Loucy (cell line): ENCODE results near the gene PANK4.

Experiments used
- H2AFZ ChIP-seq: fragments of 200-600 bp; sonication (generic); 2 replicates; pipeline ENCODE4 v1.6.0; 2016; ENCODE audit warnings: antibody characterized with exemption, mild to moderate bottlenecking, low read length, moderate library complexity
- H3F3A ChIP-seq: fragments of 200-600 bp; 2 replicates; pipeline ENCODE4 v1.6.0; 2016; ENCODE audit warnings: antibody characterized with exemption, low read depth, mild to moderate bottlenecking
- H3K27me3 ChIP-seq: fragments of 200-600 bp; sonication (generic); 2 replicates; pipeline ENCODE4 v1.6.1; 2014; ENCODE audit warnings: low read length, mild to moderate bottlenecking; ENCODE audit not compliant: insufficient read depth, poor library complexity, severe bottlenecking
- H3K36me3 ChIP-seq: fragments of 200-600 bp; sonication (generic); 2 replicates; pipeline ENCODE4 v1.6.1; 2016; ENCODE audit warnings: low read length; ENCODE audit not compliant: insufficient read depth
- H3K4me1 ChIP-seq: fragments of 200-600 bp; sonication (generic); 2 replicates; pipeline ENCODE4 v1.5.1; 2014; ENCODE audit warnings: low read length, mild to moderate bottlenecking; ENCODE audit not compliant: insufficient read depth, poor library complexity, severe bottlenecking
- H3K4me2 ChIP-seq: fragments of 200-600 bp; sonication (generic); 2 replicates; pipeline ENCODE4 v1.6.0; 2014; ENCODE audit warnings: antibody characterized with exemption, low read length, low read depth, mild to moderate bottlenecking; ENCODE audit not compliant: poor library complexity, severe bottlenecking
- H3K4me3 ChIP-seq: fragments of 200-600 bp; sonication (generic); 2 replicates; pipeline ENCODE4 v1.5.1; 2014; ENCODE audit warnings: low read length, mild to moderate bottlenecking, mixed read lengths; ENCODE audit not compliant: poor library complexity, severe bottlenecking
- H3K79me2 ChIP-seq: fragments of 200-600 bp; sonication (generic); 2 replicates; pipeline ENCODE4 v1.6.1; 2014; ENCODE audit warnings: low read length; ENCODE audit not compliant: insufficient read depth
- H3K9ac ChIP-seq: fragments of 200-600 bp; sonication (generic); 2 replicates; pipeline ENCODE4 v1.6.0; 2014; ENCODE audit warnings: mild to moderate bottlenecking, low read depth, low read length, moderate library complexity; ENCODE audit not compliant: poor library complexity, severe bottlenecking
- H3K9me2 ChIP-seq: fragments of 200-600 bp; sonication (generic); replicated peaks from 2 replicates; pipeline ENCODE4 v1.6.1; 2016; ENCODE audit warnings: low read depth, low read length, mixed read lengths
- H3K9me3 ChIP-seq: fragments of 200-600 bp; sonication (generic); 2 replicates; pipeline ENCODE4 v1.6.1; 2014; ENCODE audit warnings: mild to moderate bottlenecking, antibody characterized with exemption, low read length, low read depth; ENCODE audit not compliant: insufficient read depth
- H4K20me1 ChIP-seq: fragments of 200-600 bp; sonication (generic); 2 replicates; pipeline ENCODE4 v1.6.0; 2014; ENCODE audit warnings: antibody characterized with exemption, low read length, mild to moderate bottlenecking; ENCODE audit not compliant: insufficient read depth, poor library complexity, severe bottlenecking
- EZH2phosphoT487 ChIP-seq: fragments of 200-600 bp; IDR thresholded peaks from 2 replicates; pipeline ENCODE4 v1.6.1; 2018; ENCODE audit warnings: antibody characterized with exemption, mild to moderate bottlenecking, moderate library complexity, borderline replicate concordance
- TF ChIP-seq, protein P1 (sequence below): fragments of 200-600 bp; sonication (generic); conservative IDR thresholded peaks from 2 replicates; pipeline ENCODE4 v1.5.1; 2014; ENCODE audit warnings: mild to moderate bottlenecking, antibody characterized with exemption, low read length

The PANK4 gene

GRCh38 chr1:2472109-2472508 is 54.3 kb downstream of the PANK4 start:
- no peak overlapping the region for H3K9ac ChIP-seq
- no peaks in the 10 kb centered on the region for H3K36me3 ChIP-seq
- H3K4me3 ChIP-seq = no peak overlapping the region
- H3K9me2 ChIP-seq = no peaks in the 10 kb centered on the region
- no peaks in the 10 kb centered on the region for H3K9me3 ChIP-seq
- no peaks in the 10 kb centered on the region for H3K4me1 ChIP-seq
- H4K20me1 ChIP-seq = no peaks in the 10 kb centered on the region
- TF ChIP-seq, protein P1, sequence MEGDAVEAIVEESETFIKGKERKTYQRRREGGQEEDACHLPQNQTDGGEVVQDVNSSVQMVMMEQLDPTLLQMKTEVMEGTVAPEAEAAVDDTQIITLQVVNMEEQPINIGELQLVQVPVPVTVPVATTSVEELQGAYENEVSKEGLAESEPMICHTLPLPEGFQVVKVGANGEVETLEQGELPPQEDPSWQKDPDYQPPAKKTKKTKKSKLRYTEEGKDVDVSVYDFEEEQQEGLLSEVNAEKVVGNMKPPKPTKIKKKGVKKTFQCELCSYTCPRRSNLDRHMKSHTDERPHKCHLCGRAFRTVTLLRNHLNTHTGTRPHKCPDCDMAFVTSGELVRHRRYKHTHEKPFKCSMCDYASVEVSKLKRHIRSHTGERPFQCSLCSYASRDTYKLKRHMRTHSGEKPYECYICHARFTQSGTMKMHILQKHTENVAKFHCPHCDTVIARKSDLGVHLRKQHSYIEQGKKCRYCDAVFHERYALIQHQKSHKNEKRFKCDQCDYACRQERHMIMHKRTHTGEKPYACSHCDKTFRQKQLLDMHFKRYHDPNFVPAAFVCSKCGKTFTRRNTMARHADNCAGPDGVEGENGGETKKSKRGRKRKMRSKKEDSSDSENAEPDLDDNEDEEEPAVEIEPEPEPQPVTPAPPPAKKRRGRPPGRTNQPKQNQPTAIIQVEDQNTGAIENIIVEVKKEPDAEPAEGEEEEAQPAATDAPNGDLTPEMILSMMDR = no peak
- no peak for TF ChIP-seq EZH2phosphoT487
- no peaks in the 10 kb centered on the region for H3K27me3 ChIP-seq
- H3F3A ChIP-seq = no peaks in the 10 kb centered on the region
- H3K79me2 ChIP-seq = no peaks in the 10 kb centered on the region
- H3K4me2 ChIP-seq = no peak overlapping the region
- no peak overlapping the region for H2AFZ ChIP-seq

GRCh38 chr1:2471587-2472001 is 54.8 kb downstream of the PANK4 start:
- Histone ChIP-seq H3F3A (no peaks in the 10 kb centered on the region), H3K9me3 (no peaks in the 10 kb centered on the region), H3K4me1 (no peaks in the 10 kb centered on the region), H4K20me1 (no peaks in the 10 kb centered on the region), H3K27me3 (no peaks in the 10 kb centered on the region), H2AFZ (no peak overlapping the region), H3K36me3 (no peaks in the 10 kb centered on the region), H3K9ac (no peak overlapping the region), H3K4me3 (no peak overlapping the region), H3K9me2 (no peaks in the 10 kb centered on the region), H3K4me2 (no peak overlapping the region), H3K79me2 (no peaks in the 10 kb centered on the region)
- TF ChIP-seq, protein P1 = no peak
- TF ChIP-seq EZH2phosphoT487 = no peak

- Histone ChIP-seq H3K9ac (no peak overlapping the region), H2AFZ (no peak overlapping the region), H3K4me3 (no peak overlapping the region), H3F3A (no peaks in the 10 kb centered on the region), H3K4me1 (no peaks in the 10 kb centered on the region), H3K36me3 (no peaks in the 10 kb centered on the region), H3K9me3 (no peaks in the 10 kb centered on the region), H3K9me2 (no peaks in the 10 kb centered on the region), H3K79me2 (no peaks in the 10 kb centered on the region), H3K4me2 (no peak overlapping the region), H3K27me3 (no peaks in the 10 kb centered on the region), H4K20me1 (no peaks in the 10 kb centered on the region)
- TF ChIP-seq, protein P1 = no peak
- TF ChIP-seq EZH2phosphoT487 = no peak
Measured at GRCh38 chr1:2471159-2471471, 55.3 kb downstream of the PANK4 start.
